GM12892 (cell line): ENCODE data around the gene ID2.

Source experiments
- POLR2A ChIP-seq: IDR thresholded peaks from 2 replicates; pipeline ENCODE4 v1.6.1; 2011; ENCODE audit warnings: low read depth, low read length, control low read depth
- TAF1 ChIP-seq: IDR thresholded peaks from 2 replicates; pipeline ENCODE4 v1.6.1; 2011; ENCODE audit warnings: low read depth, mild to moderate bottlenecking, control low read depth, low read length, borderline replicate concordance

DNA sequence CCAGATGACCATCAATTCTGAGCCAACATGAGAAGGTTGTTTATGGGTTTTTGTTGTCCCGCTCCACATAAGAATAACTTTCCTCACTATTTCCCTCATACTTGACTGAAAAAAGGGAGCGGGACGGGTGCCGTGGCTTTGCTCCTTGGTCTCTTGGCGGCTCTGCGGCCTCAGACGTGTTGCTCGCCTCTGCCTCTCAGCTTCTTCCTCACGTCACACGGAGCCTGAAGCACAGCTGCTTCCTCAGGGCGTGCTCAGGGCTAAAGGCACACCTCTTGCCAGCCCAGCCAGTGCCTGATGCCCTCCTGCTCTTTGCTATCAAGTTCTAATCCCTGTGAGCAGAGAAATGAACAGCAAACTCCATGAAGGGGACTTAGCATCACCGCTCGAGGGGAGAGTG is 17.9 kb upstream of the ID2 start:
- TF ChIP-seq POLR2A (no peak), TAF1 (no peak)
